Measurements from ENCODE around the gene SLC39A1. TPM values are rescaled to one million over a fixed set of nuclear protein-coding genes. Genes with fewer than 3 reads are reported as not detected.

Gene SLC39A1
- total and polyA plus RNA-seq, 2 of the 8 experiments (the other 6 are each of a cell fraction or from before 2014, with no cell fraction given): 238 to 337 TPM

DNA sequence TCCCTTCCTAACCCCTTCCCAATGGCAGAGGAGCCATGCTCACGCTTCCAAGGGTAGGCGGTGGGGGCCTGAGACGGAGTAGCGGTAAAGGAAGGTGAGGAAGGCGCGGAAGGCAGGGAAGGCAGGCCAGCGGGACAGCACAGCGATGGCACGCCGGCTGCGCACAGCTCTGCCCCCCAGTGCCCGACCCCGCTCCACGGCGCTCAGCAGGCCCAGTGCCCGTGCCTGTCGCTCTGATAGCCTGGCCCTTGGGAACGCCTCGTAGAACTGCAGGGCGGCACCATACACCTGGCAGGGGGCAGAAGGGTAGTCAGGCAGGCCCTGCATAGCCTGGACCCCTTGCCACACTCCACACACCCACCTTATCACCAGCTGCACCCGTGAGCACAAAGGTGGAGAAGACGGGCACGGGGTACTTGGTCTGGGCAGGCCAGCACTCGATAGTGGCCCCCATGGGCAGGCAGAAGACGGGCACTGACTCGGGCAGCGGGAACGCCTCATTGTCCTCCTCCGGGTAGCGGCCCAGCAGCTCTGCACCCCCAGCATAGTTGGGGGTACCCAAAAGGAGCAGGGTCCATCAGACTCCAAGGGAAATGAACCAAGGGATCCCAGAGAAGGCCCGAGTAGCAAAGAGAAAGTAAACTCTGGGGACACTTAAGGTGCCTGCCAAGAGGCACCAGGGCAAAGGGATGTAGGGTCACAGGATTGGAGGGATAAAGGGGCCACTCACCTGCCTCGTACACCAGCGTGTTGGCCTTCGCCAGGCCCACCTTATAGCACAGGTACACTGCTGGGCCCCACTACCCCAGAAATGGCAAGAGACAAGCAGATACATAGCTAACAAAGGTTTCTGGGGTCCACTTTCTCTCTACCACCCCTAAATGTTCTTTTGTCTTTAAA is 21.3 kb downstream of the SLC39A1 start:
- no peaks in the 10 kb centered on the region for H3K9me3 ChIP-seq (ENCODE audit: insufficient read depth in 2 of 2, low read depth in 1 of 2, low read length in 1 of 2)
- no peaks in the 10 kb centered on the region for H3K27me3 ChIP-seq (replicated peaks in 1 of 4; ENCODE audit: control insufficient read depth in 3 of 4, extremely low read depth in 1 of 4, insufficient read depth in 3 of 4, low read length in 3 of 4)
- no peak overlapping the region for H3K27ac ChIP-seq (ENCODE audit: low read depth, low read length)
- H3K23ac ChIP-seq (ENCODE audit: insufficient read length): no peak overlapping the region
- H2BK12ac ChIP-seq (ENCODE audit: low read depth, low read length): no peak overlapping the region
- no peak overlapping the region for H2BK20ac ChIP-seq (ENCODE audit: low read length)
- H3K9ac ChIP-seq (replicated peaks in 1 of 4; ENCODE audit: extremely low read depth in 1 of 4, low read depth in 3 of 4, low read length in 3 of 4): no peak overlapping the region
- H4K20me1 ChIP-seq (replicated peaks in 1 of 2; ENCODE audit: control insufficient read depth in 1 of 2, insufficient read depth in 2 of 2, low read length in 2 of 2): peaks cover 0 to 6% of the 10 kb centered on the region in 2 experiments
- H3K79me2 ChIP-seq (ENCODE audit: control insufficient read depth in 1 of 2, insufficient read depth in 2 of 2, low read length in 2 of 2): peaks cover 0 to 18% of the 10 kb centered on the region in 2 experiments; a peak in 2 of 4 replicates
- no peak overlapping the region for H2BK120ac ChIP-seq (replicated peaks; ENCODE audit: low read depth, low read length)
- no peak overlapping the region for H3K14ac ChIP-seq (ENCODE audit: insufficient read length)
- H4K8ac ChIP-seq (ENCODE audit: extremely low read depth, insufficient read depth, low read length): no peak overlapping the region
- no peak overlapping the region for H3K56ac ChIP-seq (replicated peaks; ENCODE audit: insufficient read length, low read depth, low read length)
- H3K4ac ChIP-seq (replicated peaks; ENCODE audit: insufficient read length, low read depth, low read length): no peak overlapping the region
- no peak overlapping the region for H3K18ac ChIP-seq (ENCODE audit: extremely low read depth, low read length)
- H2BK5ac ChIP-seq (ENCODE audit: low read depth, low read length): no peak overlapping the region
- H2AFZ ChIP-seq (ENCODE audit: low read length): no peak overlapping the region
- no peak overlapping the region for H3K4me2 ChIP-seq (ENCODE audit: insufficient read depth in 1 of 2, low read depth in 2 of 2, low read length in 2 of 2)
- peaks cover 8 to 30% (median 23%) of the 10 kb centered on the region in 4 experiments; a peak in 7 of 8 replicates for H3K36me3 ChIP-seq (ENCODE audit: control insufficient read depth in 2 of 4, insufficient read depth in 4 of 4, low read length in 3 of 4)
- no peak overlapping the region for H4K5ac ChIP-seq (ENCODE audit: insufficient read length, low read depth, low read length)
- H3K79me1 ChIP-seq (ENCODE audit: low read depth, low read length): no peaks in the 10 kb centered on the region; the same call in 1 of the 2 replicates
- WGBS, 2 experiments (ENCODE audit: extremely low coverage in 1 of 2, insufficient coverage in 1 of 2, insufficient read length in 1 of 2, insufficient replicate concordance in 2 of 2, low coverage in 1 of 2, low lambda C conversion rate in 2 of 2, missing lambda C conversion rate in 1 of 2): 94% methylated on average over 34 of the region's 34 CpGs; no CpG with 5 or more reads in 1 of the 2 experiments
- CTCF ChIA-PET (ENCODE audit: partially characterized antibody): interaction anchor here (0.7 to 2.2 kb wide), 3 partner anchors 11 to 121 kb away, joined by 3 to 10 read pairs (median 6); no protein-coding TSS in a partner anchor
- no peak overlapping the region for H2BK15ac ChIP-seq (ENCODE audit: low read length)
- FAIRE-seq (no peak), DNase-seq (ENCODE audit: low read depth in 1 of 2, low spot score in 2 of 2) (no peak)
- no peak overlapping the region for H4K91ac ChIP-seq (replicated peaks; ENCODE audit: insufficient read length, low read length)
- H3K23me2 ChIP-seq (ENCODE audit: low read depth, low read length): peaks cover 6% of the 10 kb centered on the region; the same call in 1 of the 2 replicates
- H3K4me1 ChIP-seq (replicated peaks in 1 of 4; ENCODE audit: control insufficient read depth in 3 of 4, insufficient read depth in 4 of 4, low read length in 3 of 4): peaks cover 0 to 5% (median 2%) of the 10 kb centered on the region in 4 experiments; a peak in 2 of 7 replicates
- POLR2A ChIA-PET (ENCODE audit: partially characterized antibody): interaction anchor here (0.7 to 11.4 kb wide), 7 partner anchors 11 to 119 kb away, joined by 3 to 73 read pairs (median 19); partner anchors contain the start of genes CREB3L4, CRTC2, GATAD2B and SLC39A1
- no peak overlapping the region for H2AK5ac ChIP-seq (ENCODE audit: low read depth, low read length)
- no peak overlapping the region for H3K4me3 ChIP-seq (ENCODE audit: extremely low read depth in 1 of 4, insufficient read depth in 2 of 4, low read depth in 3 of 4, low read length in 4 of 4)
- TF ChIP-seq SUZ12 (IDR thresholded peaks at IDR 0.05; ENCODE audit: low read length) (no peak), CEBPB (IDR thresholded peaks at IDR 0.05; ENCODE audit: low read depth, low read length) (no peak), POU5F1 (IDR thresholded peaks at IDR 0.05; ENCODE audit: low read depth, low read length) (no peak), JUND (IDR thresholded peaks at IDR 0.05; ENCODE audit: low read length) (no peak), KDM4A (IDR thresholded peaks at IDR 0.05; ENCODE audit: low read depth, low read length, severe bottlenecking) (no peak), RFX5 (IDR thresholded peaks at IDR 0.05; ENCODE audit: borderline replicate concordance, low read depth, low read length) (no peak), EP300 (IDR thresholded peaks at IDR 0.05; ENCODE audit: borderline replicate concordance in 1 of 2, low read depth in 2 of 2, low read length in 2 of 2) (no peak), SP2 (IDR thresholded peaks at IDR 0.05; ENCODE audit: low read length) (no peak), CREB1 (IDR thresholded peaks at IDR 0.05) (no peak), HDAC2 (IDR thresholded peaks at IDR 0.05; ENCODE audit: borderline replicate concordance in 1 of 2, low read depth in 2 of 2, low read length in 2 of 2) (no peak), SP4 (IDR thresholded peaks at IDR 0.05; ENCODE audit: low read length) (no peak), RBBP5 (IDR thresholded peaks at IDR 0.05; ENCODE audit: borderline replicate concordance, low read depth, low read length) (no peak)
